Measurements from ENCODE around the gene HAO1. TPM values are rescaled to one million over a fixed set of nuclear protein-coding genes. Genes with fewer than 3 reads are reported as not detected.
A peak's percentile ranks its signal among the peaks of the same experiment; 100 is the strongest.

HAO1 gene
- total RNA-seq, 1 donor from 2014 or later: 0.20 TPM

DNA sequence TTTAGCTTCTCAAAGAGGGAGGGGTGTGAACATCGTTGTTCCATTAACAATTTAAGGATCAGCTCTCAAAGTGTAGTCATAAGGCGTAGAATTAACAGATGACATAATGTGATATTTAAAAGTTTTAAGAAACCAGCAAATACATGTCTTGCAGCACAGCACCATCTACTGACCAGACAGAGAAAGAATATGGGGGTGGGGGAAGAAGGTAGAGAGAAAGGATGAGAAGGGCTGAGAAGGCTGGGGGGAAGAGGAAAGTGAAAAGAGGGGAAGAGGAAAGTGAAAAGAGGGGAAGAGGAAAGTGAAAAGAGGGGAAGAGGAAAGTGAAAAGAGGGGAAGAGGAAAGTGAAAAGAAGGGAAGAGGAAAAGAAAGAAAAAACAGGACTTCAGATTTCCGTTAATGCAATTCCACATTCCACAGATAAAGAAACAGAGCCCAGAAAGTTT, 80.9 kb downstream of the HAO1 start:
- no peak overlapping the region for H3K4me2 ChIP-seq (ENCODE audit: low read length)
- peak; percentile 75 for DNase-seq (ENCODE audit: low read depth)

DNA sequence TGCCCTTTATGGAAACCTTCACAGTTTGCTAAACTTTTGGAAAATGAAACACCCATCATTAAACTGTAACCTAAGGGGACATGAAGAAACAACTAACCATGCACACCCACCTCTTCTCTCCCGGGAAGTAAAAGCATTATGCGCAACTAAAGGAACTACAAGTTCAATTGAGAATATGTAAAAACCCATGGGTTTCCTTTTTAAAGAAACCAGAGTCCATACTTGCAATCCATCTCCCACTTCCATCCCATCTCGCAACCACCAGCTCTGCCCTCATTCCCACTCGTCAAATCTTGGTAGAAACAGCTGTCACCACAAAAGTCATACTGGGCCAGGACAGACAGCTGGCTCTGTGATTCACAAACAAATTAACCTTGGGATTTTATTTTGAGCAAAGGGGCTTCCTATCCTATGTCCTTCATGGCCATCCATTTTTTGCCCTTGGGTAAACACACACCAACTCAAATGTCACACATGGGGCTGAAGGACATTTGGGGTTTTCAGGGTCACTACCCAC, 81.5 kb downstream of the HAO1 start:
- Mint-ChIP-seq H3K9me3 (ENCODE audit: unreplicated experiment) (no peaks in the 10 kb centered on the region), H3K27ac (ENCODE audit: unreplicated experiment) (no peak overlapping the region), H3K27me3 (ENCODE audit: low read depth, unreplicated experiment) (no peaks in the 10 kb centered on the region), H3K4me1 (ENCODE audit: low read depth, unreplicated experiment) (peaks cover 19% of the 10 kb centered on the region), H3K4me3 (ENCODE audit: unreplicated experiment) (no peak overlapping the region), H3K36me3 (ENCODE audit: low read depth, unreplicated experiment) (no peaks in the 10 kb centered on the region)
- Histone ChIP-seq H3K9me3 (ENCODE audit: insufficient read depth, low read depth, low read length) (no peaks in the 10 kb centered on the region), H3K4me2 (ENCODE audit: low read length) (no peak overlapping the region), H3K27me3 (ENCODE audit: insufficient read depth, low read length) (no peaks in the 10 kb centered on the region), H3K79me2 (ENCODE audit: insufficient read depth, low read length) (no peaks in the 10 kb centered on the region), H4K20me1 (ENCODE audit: insufficient read depth, low read length) (no peaks in the 10 kb centered on the region), H3K36me3 (ENCODE audit: insufficient read depth, low read length) (no peaks in the 10 kb centered on the region), H3K4me1 (ENCODE audit: insufficient read depth, low read length) (peaks cover 8% of the 10 kb centered on the region), H3K4me3 (ENCODE audit: insufficient read depth, low read depth, low read length) (no peak overlapping the region), H3K27ac (ENCODE audit: low read depth, low read length) (no peak overlapping the region), H3K9ac (ENCODE audit: low read length) (no peak overlapping the region), H2AFZ (ENCODE audit: low read depth, low read length) (no peak overlapping the region)
- FAIRE-seq (no peak), DNase-seq (ENCODE audit: low read depth) (no peak)
- TF ChIP-seq, protein P1, sequence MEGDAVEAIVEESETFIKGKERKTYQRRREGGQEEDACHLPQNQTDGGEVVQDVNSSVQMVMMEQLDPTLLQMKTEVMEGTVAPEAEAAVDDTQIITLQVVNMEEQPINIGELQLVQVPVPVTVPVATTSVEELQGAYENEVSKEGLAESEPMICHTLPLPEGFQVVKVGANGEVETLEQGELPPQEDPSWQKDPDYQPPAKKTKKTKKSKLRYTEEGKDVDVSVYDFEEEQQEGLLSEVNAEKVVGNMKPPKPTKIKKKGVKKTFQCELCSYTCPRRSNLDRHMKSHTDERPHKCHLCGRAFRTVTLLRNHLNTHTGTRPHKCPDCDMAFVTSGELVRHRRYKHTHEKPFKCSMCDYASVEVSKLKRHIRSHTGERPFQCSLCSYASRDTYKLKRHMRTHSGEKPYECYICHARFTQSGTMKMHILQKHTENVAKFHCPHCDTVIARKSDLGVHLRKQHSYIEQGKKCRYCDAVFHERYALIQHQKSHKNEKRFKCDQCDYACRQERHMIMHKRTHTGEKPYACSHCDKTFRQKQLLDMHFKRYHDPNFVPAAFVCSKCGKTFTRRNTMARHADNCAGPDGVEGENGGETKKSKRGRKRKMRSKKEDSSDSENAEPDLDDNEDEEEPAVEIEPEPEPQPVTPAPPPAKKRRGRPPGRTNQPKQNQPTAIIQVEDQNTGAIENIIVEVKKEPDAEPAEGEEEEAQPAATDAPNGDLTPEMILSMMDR (IDR thresholded peaks at IDR 0.05; ENCODE audit: insufficient read depth, low read depth, low read length): no peak
- TF ChIP-seq EZH2 (IDR thresholded peaks at IDR 0.05; ENCODE audit: insufficient read depth, low read length): no peak

More for the DNA sequence above, 80.9 kb downstream of the HAO1 start:
- H3K9me3 ChIP-seq (ENCODE audit: insufficient read depth, low read depth, low read length): no peaks in the 10 kb centered on the region
- no peak overlapping the region for H3K27ac Mint-ChIP-seq (ENCODE audit: unreplicated experiment)
- H3K36me3 Mint-ChIP-seq (ENCODE audit: low read depth, unreplicated experiment): no peaks in the 10 kb centered on the region
- no peak overlapping the region for H2AFZ ChIP-seq (ENCODE audit: low read depth, low read length)
- H3K36me3 ChIP-seq (ENCODE audit: insufficient read depth, low read length): no peaks in the 10 kb centered on the region
- no peak overlapping the region for H3K4me3 ChIP-seq (ENCODE audit: insufficient read depth, low read depth, low read length)
- H3K4me3 Mint-ChIP-seq (ENCODE audit: unreplicated experiment): no peak overlapping the region
- no peaks in the 10 kb centered on the region for H3K27me3 Mint-ChIP-seq (ENCODE audit: low read depth, unreplicated experiment)
- no peaks in the 10 kb centered on the region for H3K79me2 ChIP-seq (ENCODE audit: insufficient read depth, low read length)
- TF ChIP-seq EZH2 (IDR thresholded peaks at IDR 0.05; ENCODE audit: insufficient read depth, low read length): no peak
- TF ChIP-seq, protein P1 (IDR thresholded peaks at IDR 0.05; ENCODE audit: insufficient read depth, low read depth, low read length): peak; percentile 77
- no peaks in the 10 kb centered on the region for H3K27me3 ChIP-seq (ENCODE audit: insufficient read depth, low read length)
- no peak overlapping the region for H3K27ac ChIP-seq (ENCODE audit: low read depth, low read length)
- H3K9ac ChIP-seq (ENCODE audit: low read length): no peak overlapping the region
- H3K4me1 Mint-ChIP-seq (ENCODE audit: low read depth, unreplicated experiment): peaks cover 19% of the 10 kb centered on the region
- peaks cover 8% of the 10 kb centered on the region for H3K4me1 ChIP-seq (ENCODE audit: insufficient read depth, low read length)
- no peaks in the 10 kb centered on the region for H3K9me3 Mint-ChIP-seq (ENCODE audit: unreplicated experiment)
- H4K20me1 ChIP-seq (ENCODE audit: insufficient read depth, low read length): no peaks in the 10 kb centered on the region
- no peak for FAIRE-seq

DNA sequence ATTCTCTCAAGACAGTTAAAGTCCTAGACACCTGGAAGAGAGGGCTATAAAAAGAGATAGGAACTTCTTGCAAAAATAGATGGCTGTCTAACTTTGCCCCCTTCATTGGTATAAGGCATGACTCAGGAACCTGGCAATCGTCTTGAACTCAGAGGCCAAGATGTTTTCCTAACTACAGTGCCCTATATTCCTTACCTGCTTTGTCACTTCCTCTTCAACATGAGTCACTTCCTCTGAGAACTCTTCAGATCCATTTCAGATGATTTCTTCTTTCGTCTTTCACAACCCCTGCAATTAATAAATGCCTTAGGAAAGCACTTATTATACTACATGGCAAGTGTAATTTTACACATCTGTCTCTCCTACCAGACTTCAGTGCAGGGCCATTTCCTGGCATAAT, 83.5 kb downstream of the HAO1 start:
- TF ChIP-seq, protein P1 (IDR thresholded peaks at IDR 0.05; ENCODE audit: insufficient read depth, low read depth, low read length): no peak
- TF ChIP-seq EZH2 (IDR thresholded peaks at IDR 0.05; ENCODE audit: insufficient read depth, low read length): no peak
- no peak overlapping the region for H3K27ac Mint-ChIP-seq (ENCODE audit: unreplicated experiment)

More for the DNA sequence above, 83.5 kb downstream of the HAO1 start:
- Histone ChIP-seq H3K27ac (ENCODE audit: low read depth, low read length) (no peak overlapping the region), H3K79me2 (ENCODE audit: insufficient read depth, low read length) (no peaks in the 10 kb centered on the region), H3K27me3 (ENCODE audit: insufficient read depth, low read length) (no peaks in the 10 kb centered on the region), H3K36me3 (ENCODE audit: insufficient read depth, low read length) (no peaks in the 10 kb centered on the region), H3K4me3 (ENCODE audit: insufficient read depth, low read depth, low read length) (no peak overlapping the region), H3K4me1 (ENCODE audit: insufficient read depth, low read length) (peaks cover 8% of the 10 kb centered on the region), H3K4me2 (ENCODE audit: low read length) (peak overlapping the region; percentile 50), H4K20me1 (ENCODE audit: insufficient read depth, low read length) (no peaks in the 10 kb centered on the region), H3K9ac (ENCODE audit: low read length) (no peak overlapping the region), H3K9me3 (ENCODE audit: insufficient read depth, low read depth, low read length) (no peaks in the 10 kb centered on the region), H2AFZ (ENCODE audit: low read depth, low read length) (no peak overlapping the region)
- H3K4me1 Mint-ChIP-seq (ENCODE audit: low read depth, unreplicated experiment): peaks cover 19% of the 10 kb centered on the region
- FAIRE-seq: no peak
- H3K9me3 Mint-ChIP-seq (ENCODE audit: unreplicated experiment): no peaks in the 10 kb centered on the region
- no peaks in the 10 kb centered on the region for H3K27me3 Mint-ChIP-seq (ENCODE audit: low read depth, unreplicated experiment)
- peak; percentile 62 for DNase-seq (ENCODE audit: low read depth)
- H3K36me3 Mint-ChIP-seq (ENCODE audit: low read depth, unreplicated experiment): no peaks in the 10 kb centered on the region
- no peak overlapping the region for H3K4me3 Mint-ChIP-seq (ENCODE audit: unreplicated experiment)
